T47D (cell line): ENCODE data around the gene CAVIN2.

Source experiments
- DNase-seq, 2 experiments: peaks; one replicate each; pipeline versions ENCODE4 v3.0.0 to v3.0.0-alpha.2; 2011 to 2012; ENCODE audit warnings: low read depth in 1 of 2, low spot score in 1 of 2
- JUND ChIP-seq: IDR thresholded peaks from 2 replicates; pipeline ENCODE4 v1.6.1; 2012; ENCODE audit warnings: low read depth
- in situ Hi-C: cut with HindIII; loops from 2 replicates; pipeline ENCODE4 v1.10.0; 2016; ENCODE audit warnings: low sequenced_read_pairs, low pct_unique_long_range_greater_than_20kb

CAVIN2 gene

GRCh38 chr2:191860760-191861466 is 14.0 kb upstream of the CAVIN2 start:
- no peak for TF ChIP-seq JUND
- no peak for DNase-seq
- in situ Hi-C loops = no loop called here

DNA sequence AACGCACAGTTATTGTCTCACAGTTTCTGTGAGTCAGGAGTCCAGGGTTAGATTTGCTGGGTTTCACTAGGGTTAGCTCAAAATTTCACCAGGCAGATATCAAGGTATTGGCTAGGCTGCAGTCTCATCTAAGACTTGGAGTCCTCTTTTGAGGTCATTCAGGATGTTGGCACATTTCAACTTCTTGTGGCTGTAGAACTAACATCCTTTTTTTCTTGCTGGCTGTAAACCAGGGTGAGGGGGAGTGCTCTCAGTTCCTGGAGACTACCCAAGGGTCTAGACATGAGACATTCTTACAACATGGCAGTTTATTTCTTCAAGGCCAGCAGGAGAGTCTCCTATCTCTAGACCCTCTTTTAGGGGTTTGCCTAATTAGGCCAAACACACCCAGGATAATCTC is 12.8 kb upstream of the CAVIN2 start:
- DNase-seq = no peak
- in situ Hi-C loops = no loop called here
- TF ChIP-seq JUND = no peak

DNA sequence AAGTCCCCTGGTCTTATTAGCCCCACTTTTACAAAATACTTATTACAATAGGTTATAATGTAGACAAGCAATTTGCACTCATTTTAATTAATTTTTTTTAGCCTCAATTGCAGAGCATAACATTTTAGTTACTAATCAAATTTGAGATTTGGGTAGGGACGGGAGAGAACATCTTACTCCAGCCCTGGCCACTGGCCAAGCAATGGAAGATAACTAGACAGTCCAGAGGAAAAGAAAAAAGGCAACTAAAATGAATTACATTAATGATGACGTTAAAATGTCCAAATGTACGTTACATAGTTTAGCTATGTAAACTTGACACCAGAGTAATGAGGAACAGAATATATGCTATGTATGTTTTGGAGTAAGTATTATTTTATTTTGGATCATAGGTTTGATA is 11.0 kb upstream of the CAVIN2 start:
- DNase-seq = no peak
- TF ChIP-seq JUND = no peak
- in situ Hi-C loops = no loop called here

GRCh38 chr2:191857259-191857805 is 10.4 kb upstream of the CAVIN2 start:
- in situ Hi-C loops = no loop called here
- no peak for DNase-seq
- TF ChIP-seq JUND = no peak

GRCh38 chr2:191856111-191856876 is 9.4 kb upstream of the CAVIN2 start:
- in situ Hi-C loops = no loop called here
- TF ChIP-seq JUND = no peak
- no peak for DNase-seq

DNA sequence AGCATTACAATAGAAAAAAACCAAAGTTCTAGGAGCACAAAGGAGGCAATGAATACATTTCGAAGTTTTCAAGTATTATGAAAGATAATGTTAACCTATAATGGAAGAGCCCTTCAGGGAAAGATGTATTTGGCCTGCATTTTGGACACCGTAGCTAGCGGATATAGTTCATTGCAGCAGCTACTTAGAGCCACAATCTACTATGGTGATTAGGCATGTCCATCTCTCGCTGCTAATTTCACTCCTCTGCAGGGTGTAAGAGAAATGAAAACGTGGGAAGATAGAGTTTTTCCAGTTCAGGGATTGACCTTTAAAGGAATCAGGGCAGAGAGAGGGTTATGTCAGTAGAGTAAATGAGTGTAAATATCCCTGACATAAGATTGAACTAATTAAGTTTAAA is 8.5 kb upstream of the CAVIN2 start:
- TF ChIP-seq JUND = no peak
- in situ Hi-C loops = no loop called here
- no peak for DNase-seq

- no peak for TF ChIP-seq JUND
- in situ Hi-C loops = no loop called here
- peak in 1 of 2 experiments; percentile 55 for DNase-seq
Measured at GRCh38 chr2:191854382-191855372, 7.8 kb upstream of the CAVIN2 start.

- in situ Hi-C loops = no loop called here
- no peak for DNase-seq
- TF ChIP-seq JUND = no peak
Measured at GRCh38 chr2:191853843-191854242, 7.0 kb upstream of the CAVIN2 start.

GRCh38 chr2:191851158-191851557 is 4.3 kb upstream of the CAVIN2 start:
- no peak for DNase-seq
- in situ Hi-C loops = no loop called here
- no peak for TF ChIP-seq JUND

GRCh38 chr2:191848771-191849767 is 2.2 kb upstream of the CAVIN2 start:
- in situ Hi-C loops = no loop called here
- TF ChIP-seq JUND = no peak

GRCh38 chr2:191847764-191848163 is 876 bp upstream of the CAVIN2 start:
- in situ Hi-C loops = no loop called here
- DNase-seq = no peak

More at GRCh38 chr2:191848771-191849767, 2.2 kb upstream of the CAVIN2 start:
- DNase-seq = no peak

More at GRCh38 chr2:191847764-191848163, 876 bp upstream of the CAVIN2 start:
- no peak for TF ChIP-seq JUND
